ENCODE measurements around the gene LHFPL2.

LHFPL2 gene

GRCh38 chr5:78507531-78507930 is 141.0 kb downstream of the LHFPL2 start:
- Histone ChIP-seq H3K4ac (ENCODE audit: low read depth, low read length) (no peak overlapping the region), H3K27ac (ENCODE audit: low read depth, low read length) (no peak overlapping the region), H3K79me2 (ENCODE audit: control insufficient read depth, insufficient read depth, low read length) (no peaks in the 10 kb centered on the region), H3K27me3 (ENCODE audit: insufficient read depth, low read length, poor library complexity) (no peaks in the 10 kb centered on the region), H3K4me1 (ENCODE audit: control insufficient read depth, low read depth, low read length) (peaks cover 33% of the 10 kb centered on the region), H2BK15ac (replicated peaks; ENCODE audit: low read depth) (no peak overlapping the region), H2BK120ac (ENCODE audit: low read depth, low read length) (no peak overlapping the region), H3K4me2 (ENCODE audit: low read length) (no peak overlapping the region), H3K56ac (ENCODE audit: low read length) (no peak overlapping the region), H3K18ac (ENCODE audit: low read length) (no peak overlapping the region), H4K5ac (ENCODE audit: low read length) (no peak overlapping the region), H2BK5ac (ENCODE audit: low read length) (no peak overlapping the region), H4K8ac (ENCODE audit: low read depth, low read length) (no peak overlapping the region), H3K23ac (ENCODE audit: low read length) (no peak overlapping the region), H3K36me3 (ENCODE audit: control insufficient read depth, insufficient read depth, low read length) (no peaks in the 10 kb centered on the region), H3K9ac (ENCODE audit: low read length) (no peak overlapping the region), H3K79me1 (ENCODE audit: low read length) (peaks cover 11% of the 10 kb centered on the region), H3K4me3 (ENCODE audit: low read length) (no peak overlapping the region), H2AK5ac (ENCODE audit: low read length) (no peak overlapping the region)
- WGBS (ENCODE audit: extremely low coverage, insufficient coverage, low lambda C conversion rate): no CpG with 5 or more reads among the region's 2 CpGs
- no peak for DNase-seq

- Histone ChIP-seq H3K9ac (ENCODE audit: low read length) (no peak overlapping the region), H3K23ac (ENCODE audit: low read length) (no peak overlapping the region), H3K36me3 (ENCODE audit: control insufficient read depth, insufficient read depth, low read length) (no peaks in the 10 kb centered on the region), H3K4me1 (ENCODE audit: control insufficient read depth, low read depth, low read length) (peaks cover 33% of the 10 kb centered on the region), H3K27me3 (ENCODE audit: insufficient read depth, low read length, poor library complexity) (no peaks in the 10 kb centered on the region), H3K4me2 (ENCODE audit: low read length) (no peak overlapping the region), H2AK5ac (ENCODE audit: low read length) (no peak overlapping the region), H3K56ac (ENCODE audit: low read length) (no peak overlapping the region), H3K79me2 (ENCODE audit: control insufficient read depth, insufficient read depth, low read length) (no peaks in the 10 kb centered on the region), H4K8ac (ENCODE audit: low read depth, low read length) (no peak overlapping the region), H4K5ac (ENCODE audit: low read length) (no peak overlapping the region), H3K27ac (ENCODE audit: low read depth, low read length) (no peak overlapping the region), H3K18ac (ENCODE audit: low read length) (peak overlapping the region; percentile 16), H2BK120ac (ENCODE audit: low read depth, low read length) (no peak overlapping the region), H2BK15ac (replicated peaks; ENCODE audit: low read depth) (no peak overlapping the region), H3K4ac (ENCODE audit: low read depth, low read length) (no peak overlapping the region), H3K4me3 (ENCODE audit: low read length) (no peak overlapping the region), H3K79me1 (ENCODE audit: low read length) (peaks cover 11% of the 10 kb centered on the region), H2BK5ac (ENCODE audit: low read length) (no peak overlapping the region)
- DNase-seq: peak; percentile 62
- WGBS (ENCODE audit: extremely low coverage, insufficient coverage, low lambda C conversion rate): no CpG with 5 or more reads among the region's 2 CpGs
Measured at GRCh38 chr5:78506261-78507024, 142.1 kb downstream of the LHFPL2 start.

DNA sequence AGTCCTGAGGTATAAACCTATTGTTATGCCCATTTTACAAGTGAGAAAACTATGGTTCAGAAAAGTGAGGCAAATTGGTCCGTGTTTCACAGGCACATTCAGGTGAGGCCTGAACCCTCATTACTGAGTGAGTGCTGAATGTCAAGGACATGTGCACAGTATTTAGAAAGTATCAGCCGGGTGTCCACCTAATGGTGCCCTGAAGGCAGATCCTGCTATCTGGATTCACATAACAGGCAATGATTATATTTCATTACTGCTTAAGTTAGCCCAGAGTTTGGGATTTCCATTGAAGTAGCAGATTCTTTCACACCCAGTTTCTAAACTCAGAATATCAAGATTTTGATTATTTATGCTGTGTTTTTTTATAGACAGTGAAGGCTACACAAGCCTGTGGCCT is 142.7 kb downstream of the LHFPL2 start:
- Histone ChIP-seq H3K27ac (ENCODE audit: low read depth, low read length) (no peak overlapping the region), H3K4me1 (ENCODE audit: control insufficient read depth, low read depth, low read length) (peaks cover 33% of the 10 kb centered on the region), H2BK15ac (replicated peaks; ENCODE audit: low read depth) (no peak overlapping the region), H3K4me3 (ENCODE audit: low read length) (no peak overlapping the region), H3K56ac (ENCODE audit: low read length) (no peak overlapping the region), H3K23ac (ENCODE audit: low read length) (no peak overlapping the region), H3K4ac (ENCODE audit: low read depth, low read length) (no peak overlapping the region), H4K8ac (ENCODE audit: low read depth, low read length) (no peak overlapping the region), H3K27me3 (ENCODE audit: insufficient read depth, low read length, poor library complexity) (no peaks in the 10 kb centered on the region), H3K79me1 (ENCODE audit: low read length) (peaks cover 11% of the 10 kb centered on the region), H3K36me3 (ENCODE audit: control insufficient read depth, insufficient read depth, low read length) (no peaks in the 10 kb centered on the region), H3K18ac (ENCODE audit: low read length) (no peak overlapping the region), H3K79me2 (ENCODE audit: control insufficient read depth, insufficient read depth, low read length) (no peaks in the 10 kb centered on the region), H2AK5ac (ENCODE audit: low read length) (no peak overlapping the region), H2BK120ac (ENCODE audit: low read depth, low read length) (no peak overlapping the region), H3K4me2 (ENCODE audit: low read length) (no peak overlapping the region), H2BK5ac (ENCODE audit: low read length) (no peak overlapping the region), H3K9ac (ENCODE audit: low read length) (no peak overlapping the region), H4K5ac (ENCODE audit: low read length) (no peak overlapping the region)
- no CpG with 5 or more reads among the region's 2 CpGs for WGBS (ENCODE audit: extremely low coverage, insufficient coverage, low lambda C conversion rate)
- no peak for DNase-seq

GRCh38 chr5:78504704-78505677 is 143.6 kb downstream of the LHFPL2 start:
- peaks cover 32% of the 10 kb centered on the region for H3K4me1 ChIP-seq (ENCODE audit: control insufficient read depth, low read depth, low read length)
- H3K27ac ChIP-seq (ENCODE audit: low read depth, low read length): no peak overlapping the region
- no peaks in the 10 kb centered on the region for H3K27me3 ChIP-seq (ENCODE audit: insufficient read depth, low read length, poor library complexity)
- H3K56ac ChIP-seq (ENCODE audit: low read length): peak overlapping the region; percentile 40
- no peak overlapping the region for H2BK120ac ChIP-seq (ENCODE audit: low read depth, low read length)
- no peak overlapping the region for H3K4ac ChIP-seq (ENCODE audit: low read depth, low read length)
- H4K8ac ChIP-seq (ENCODE audit: low read depth, low read length): no peak overlapping the region
- H3K79me2 ChIP-seq (ENCODE audit: control insufficient read depth, insufficient read depth, low read length): no peaks in the 10 kb centered on the region
- no peak overlapping the region for H2BK5ac ChIP-seq (ENCODE audit: low read length)
- WGBS (ENCODE audit: extremely low coverage, insufficient coverage, low lambda C conversion rate): no CpG with 5 or more reads among the region's 10 CpGs
- H2BK15ac ChIP-seq (replicated peaks; ENCODE audit: low read depth): no peak overlapping the region
- peak; percentile 61 for DNase-seq
- peak overlapping the region; percentile 22 for H2AK5ac ChIP-seq (ENCODE audit: low read length)
- H3K4me3 ChIP-seq (ENCODE audit: low read length): no peak overlapping the region
- H3K18ac ChIP-seq (ENCODE audit: low read length): no peak overlapping the region
- no peak overlapping the region for H3K4me2 ChIP-seq (ENCODE audit: low read length)
- H4K5ac ChIP-seq (ENCODE audit: low read length): no peak overlapping the region
- H3K23ac ChIP-seq (ENCODE audit: low read length): no peak overlapping the region
- no peak overlapping the region for H3K9ac ChIP-seq (ENCODE audit: low read length)
- H3K36me3 ChIP-seq (ENCODE audit: control insufficient read depth, insufficient read depth, low read length): no peaks in the 10 kb centered on the region
- peaks cover 12% of the 10 kb centered on the region for H3K79me1 ChIP-seq (ENCODE audit: low read length)

DNA sequence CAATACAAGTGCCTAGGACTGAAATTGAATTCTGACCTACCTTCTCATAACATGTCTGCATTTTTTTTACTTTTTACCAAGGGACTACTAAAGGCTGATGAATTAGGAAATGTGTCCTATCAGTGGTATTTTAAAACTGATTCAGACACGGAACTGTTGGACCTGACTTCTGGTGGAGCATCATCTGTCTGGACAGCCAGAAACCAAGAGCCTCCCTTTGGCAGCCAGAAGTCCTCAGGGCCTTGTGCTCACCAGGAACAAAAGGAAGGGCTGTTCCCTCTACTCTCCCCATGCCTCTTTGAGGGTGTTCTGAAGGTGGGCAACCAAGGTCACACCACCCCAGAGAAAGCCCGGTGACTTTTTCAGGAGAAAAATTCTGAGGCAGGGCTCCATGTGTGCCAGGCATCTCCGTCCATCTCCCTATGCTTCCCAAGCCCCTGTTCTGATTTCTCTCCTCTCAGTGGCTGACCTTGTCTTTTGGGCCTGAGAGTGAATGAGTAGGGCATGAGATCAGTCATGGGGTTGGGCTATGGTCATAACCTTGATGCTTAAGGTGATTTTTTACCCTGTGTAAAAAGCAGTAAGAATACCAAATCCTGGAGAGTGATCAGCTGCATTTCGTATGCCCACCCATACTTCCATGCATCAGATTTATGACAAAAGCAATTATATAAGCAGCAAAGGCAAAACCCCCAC is 144.5 kb downstream of the LHFPL2 start:
- Histone ChIP-seq H3K18ac (ENCODE audit: low read length) (no peak overlapping the region), H3K36me3 (ENCODE audit: control insufficient read depth, insufficient read depth, low read length) (no peaks in the 10 kb centered on the region), H3K27me3 (ENCODE audit: insufficient read depth, low read length, poor library complexity) (no peaks in the 10 kb centered on the region), H2BK120ac (ENCODE audit: low read depth, low read length) (no peak overlapping the region), H2BK5ac (ENCODE audit: low read length) (no peak overlapping the region), H3K9ac (ENCODE audit: low read length) (no peak overlapping the region), H2AK5ac (ENCODE audit: low read length) (no peak overlapping the region), H3K4me3 (ENCODE audit: low read length) (no peak overlapping the region), H3K56ac (ENCODE audit: low read length) (no peak overlapping the region), H4K5ac (ENCODE audit: low read length) (no peak overlapping the region), H3K4me1 (ENCODE audit: control insufficient read depth, low read depth, low read length) (peaks cover 34% of the 10 kb centered on the region), H3K4me2 (ENCODE audit: low read length) (no peak overlapping the region), H3K27ac (ENCODE audit: low read depth, low read length) (no peak overlapping the region), H3K4ac (ENCODE audit: low read depth, low read length) (peak overlapping the region; percentile 76), H4K8ac (ENCODE audit: low read depth, low read length) (no peak overlapping the region), H3K79me2 (ENCODE audit: control insufficient read depth, insufficient read depth, low read length) (no peaks in the 10 kb centered on the region), H2BK15ac (replicated peaks; ENCODE audit: low read depth) (no peak overlapping the region), H3K79me1 (ENCODE audit: low read length) (peaks cover 12% of the 10 kb centered on the region), H3K23ac (ENCODE audit: low read length) (no peak overlapping the region)
- no CpG with 5 or more reads among the region's 4 CpGs for WGBS (ENCODE audit: extremely low coverage, insufficient coverage, low lambda C conversion rate)
- DNase-seq: no peak
